HG02588 (cell line): ENCODE results near the gene ARL15.

Experiments used
- ATAC-seq: cut with Tn5 transposase; IDR thresholded peaks from one replicate; pipeline ENCODE4 v1.9.1; 2021; ENCODE audit warnings: mild to moderate bottlenecking, moderate library complexity; ENCODE audit not compliant: unreplicated experiment

The ARL15 gene

DNA sequence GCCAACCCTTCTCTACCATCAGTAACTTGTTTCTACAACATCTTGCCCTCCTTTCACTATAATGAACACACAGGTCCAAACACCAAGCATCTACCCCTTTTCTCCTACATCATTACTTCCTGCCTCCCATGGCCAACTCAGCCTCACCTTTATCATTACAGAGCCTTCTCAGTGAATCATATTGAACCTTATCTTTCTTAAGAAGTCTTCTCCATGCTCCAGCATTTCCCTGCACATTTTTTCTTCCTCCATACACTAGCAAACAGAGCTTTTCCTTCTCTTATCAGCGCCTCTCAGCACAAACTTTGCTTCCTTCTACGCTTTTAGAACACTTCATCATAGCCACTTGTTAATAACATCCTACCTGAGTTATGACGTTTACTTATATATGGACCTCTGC is 148.2 kb downstream of the ARL15 start:
- no peak for ATAC-seq

DNA sequence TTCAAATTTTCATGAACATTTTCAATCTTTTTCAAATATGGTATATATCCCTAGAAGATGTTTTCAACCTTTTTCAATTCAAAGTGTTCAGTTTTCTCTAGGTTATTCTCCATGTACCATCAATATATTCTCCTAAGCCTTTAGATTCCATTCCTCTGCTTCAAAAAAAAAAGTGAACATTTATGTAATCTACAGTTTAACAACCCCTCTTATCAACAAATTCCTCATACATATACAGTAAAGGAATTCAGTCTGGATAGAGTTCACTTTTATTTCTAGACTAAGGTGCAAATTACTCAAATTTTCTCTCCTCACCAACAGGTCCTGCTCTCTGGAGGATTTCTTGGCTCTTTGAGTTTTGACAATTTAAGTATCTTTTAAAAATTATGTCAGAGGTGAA is 150.0 kb downstream of the ARL15 start:
- ATAC-seq, result no peak

DNA sequence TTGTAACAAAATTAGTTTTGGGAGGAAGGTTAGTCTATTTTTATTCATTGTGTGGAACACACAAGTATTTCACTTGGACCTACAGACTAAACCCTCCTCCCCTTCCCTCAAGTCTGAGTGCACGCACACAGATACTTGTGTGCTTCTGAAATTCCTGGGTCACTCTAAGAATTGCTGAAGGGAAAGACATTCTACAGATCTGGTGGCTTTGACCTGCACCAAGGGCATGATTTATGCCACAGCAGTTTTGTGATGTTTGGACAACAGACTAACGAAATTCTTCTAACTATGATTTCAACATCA is 150.5 kb downstream of the ARL15 start:
- no peak for ATAC-seq

DNA sequence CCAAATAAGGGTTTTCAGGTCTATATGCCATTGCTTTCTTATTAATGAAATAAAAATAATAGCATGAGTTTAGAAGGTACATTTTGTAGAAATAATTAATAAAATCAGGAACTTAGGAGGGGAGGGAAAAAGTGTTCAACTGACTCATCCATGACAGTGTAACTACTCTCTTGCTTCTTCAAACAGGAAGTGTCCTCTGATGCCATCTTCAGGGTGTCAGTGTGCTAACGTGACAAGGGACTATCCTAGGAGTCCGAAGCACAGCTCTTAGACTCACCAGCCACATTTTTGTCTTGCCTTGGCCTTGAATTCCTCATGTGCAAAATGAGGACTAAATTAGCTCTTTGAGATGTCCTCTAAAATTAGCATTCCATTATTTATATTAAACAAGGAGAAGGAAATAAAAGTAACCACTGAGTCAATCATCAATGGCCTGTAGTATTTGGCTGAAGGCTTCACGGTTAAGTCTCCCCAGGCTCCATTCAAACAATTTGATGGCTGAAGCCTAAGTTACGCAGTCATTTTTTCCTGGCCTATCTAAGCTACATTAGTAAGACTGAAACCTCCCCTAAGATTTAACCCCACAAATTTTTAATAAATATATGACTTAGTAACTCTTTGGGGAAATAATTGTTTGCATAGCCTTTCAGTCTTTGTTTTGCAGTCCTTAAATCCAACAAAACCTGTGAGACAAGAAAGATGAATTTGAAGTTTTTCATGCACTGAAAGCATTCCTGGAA is 151.1 kb downstream of the ARL15 start:
- ATAC-seq, result no peak

DNA sequence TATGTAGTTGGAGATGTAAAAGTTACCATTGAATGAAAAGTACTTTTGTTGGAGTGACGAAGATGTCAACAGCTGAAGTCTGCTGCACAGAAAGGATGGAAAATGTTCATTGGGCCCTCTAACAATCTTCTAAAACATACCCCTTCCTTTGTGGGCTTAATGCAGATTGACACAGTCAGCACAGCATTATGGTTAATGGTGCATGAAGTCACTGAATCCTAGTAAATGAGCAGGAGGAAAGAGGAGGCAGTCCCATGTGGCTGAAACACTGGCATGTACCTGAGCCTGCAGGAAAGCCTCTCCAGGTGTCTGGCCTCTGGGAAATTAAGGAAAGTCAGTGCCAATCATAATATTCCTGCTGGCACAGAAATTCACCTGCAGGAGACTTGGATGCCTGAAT is 153.8 kb downstream of the ARL15 start:
- ATAC-seq, result no peak

DNA sequence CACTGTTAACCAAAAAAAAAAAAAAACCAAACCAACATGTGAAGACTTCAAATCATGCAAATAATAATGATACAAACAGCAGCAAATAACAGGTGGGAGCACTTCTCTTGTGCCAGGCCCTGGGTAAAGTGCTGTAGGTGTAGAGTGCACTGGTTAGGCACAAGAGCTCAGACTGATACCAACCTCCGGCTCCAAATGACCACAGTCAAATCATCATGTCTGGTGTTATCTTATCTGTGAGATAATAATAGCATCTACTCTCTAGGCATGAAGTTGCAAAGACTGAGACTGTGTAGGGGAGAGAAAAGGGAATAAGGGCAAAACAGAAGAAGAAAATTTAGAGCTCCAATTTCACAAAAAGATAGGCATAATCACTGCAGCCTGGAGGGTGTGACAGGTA is 159.5 kb downstream of the ARL15 start:
- no peak for ATAC-seq

DNA sequence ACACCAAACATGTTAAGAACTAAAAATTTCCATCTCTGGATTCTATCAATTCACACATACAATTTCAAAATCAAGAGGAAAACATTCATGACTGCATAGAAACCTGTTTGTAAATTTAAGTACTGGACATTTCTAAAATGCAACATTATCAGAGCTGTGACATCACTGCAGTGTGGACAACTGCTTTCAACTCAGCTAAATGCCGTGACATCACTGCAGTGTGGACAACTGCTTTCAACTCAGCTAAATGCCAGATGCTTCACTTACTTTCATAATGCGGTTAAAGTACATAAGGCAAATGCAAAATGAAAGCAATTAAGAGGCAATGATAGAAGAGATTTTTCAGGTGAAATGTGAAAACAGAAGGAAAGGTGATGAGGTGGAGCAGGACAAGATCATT is 161.5 kb downstream of the ARL15 start:
- no peak for ATAC-seq

DNA sequence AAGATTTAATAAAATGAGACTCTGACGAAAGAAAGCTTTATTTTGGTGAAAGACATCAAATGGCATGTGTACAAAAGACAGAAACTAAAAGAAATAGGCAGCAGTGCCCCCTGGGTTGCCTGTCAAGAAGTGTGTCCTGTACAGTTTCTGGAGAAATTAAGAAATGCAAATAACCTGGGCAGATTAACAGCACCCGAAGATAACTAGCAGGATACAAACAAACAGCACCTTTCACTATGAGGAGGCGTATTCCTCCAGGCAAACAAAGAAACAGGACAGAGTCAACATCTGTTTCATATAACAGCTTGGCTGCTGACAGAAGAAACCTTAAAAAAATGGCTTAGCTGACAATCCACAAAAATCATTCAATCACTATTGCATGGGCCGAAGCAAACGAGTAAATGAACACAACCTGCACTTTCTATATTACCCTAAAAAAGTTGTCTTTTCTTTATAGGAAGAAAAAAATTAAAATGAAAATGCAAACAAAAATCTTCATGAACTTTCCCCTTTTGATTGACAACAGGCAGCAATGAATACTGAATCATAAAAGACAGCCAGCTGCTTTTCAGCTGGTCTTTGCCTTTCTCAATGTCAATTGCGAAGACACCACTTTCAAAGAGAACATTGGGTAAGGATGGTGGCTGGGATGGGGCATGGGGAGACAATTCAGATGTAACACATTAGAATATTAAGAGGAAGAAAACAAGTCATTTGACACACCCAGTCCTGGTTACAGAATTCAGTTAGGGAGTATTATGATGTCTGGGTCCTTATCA is 162.1 kb downstream of the ARL15 start:
- ATAC-seq, result no peak

DNA sequence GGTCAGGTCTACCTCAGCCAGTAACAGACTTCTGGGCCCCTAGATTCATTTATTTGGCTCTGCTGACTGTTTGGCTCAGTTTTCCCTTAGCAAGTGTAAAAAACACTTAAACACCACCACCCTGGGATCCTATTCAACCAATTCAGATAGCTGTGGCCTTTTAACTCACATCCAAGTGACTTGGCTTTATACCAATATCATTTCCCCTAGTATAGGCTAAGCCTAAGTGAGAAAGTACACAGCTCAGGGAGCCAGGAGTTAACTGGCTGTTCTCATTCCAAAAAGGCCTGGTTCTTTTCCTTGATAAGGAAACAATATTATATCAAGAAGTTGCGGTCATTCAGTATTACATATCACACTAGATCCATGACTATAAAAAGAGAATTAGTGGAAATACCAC is 163.5 kb downstream of the ARL15 start:
- no peak for ATAC-seq

DNA sequence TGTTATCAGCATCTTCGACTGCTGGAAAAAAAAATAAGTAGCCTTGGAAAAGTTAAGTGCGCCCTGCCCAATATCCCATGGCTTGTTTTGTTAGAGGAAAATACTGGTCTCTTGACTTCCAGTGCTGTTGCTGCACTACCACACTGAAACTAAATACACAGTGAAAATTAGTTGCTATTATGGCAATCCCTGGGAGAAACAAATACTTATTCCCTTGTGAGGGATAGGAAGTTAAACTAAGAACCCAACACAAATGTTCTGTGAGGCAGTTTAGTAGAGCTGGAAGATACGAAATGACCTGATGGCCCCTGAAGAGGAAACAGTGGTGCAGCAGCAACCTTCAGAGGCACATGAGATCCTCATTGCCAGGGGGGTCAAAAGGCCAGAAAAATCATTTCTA is 164.0 kb downstream of the ARL15 start:
- ATAC-seq, result no peak

DNA sequence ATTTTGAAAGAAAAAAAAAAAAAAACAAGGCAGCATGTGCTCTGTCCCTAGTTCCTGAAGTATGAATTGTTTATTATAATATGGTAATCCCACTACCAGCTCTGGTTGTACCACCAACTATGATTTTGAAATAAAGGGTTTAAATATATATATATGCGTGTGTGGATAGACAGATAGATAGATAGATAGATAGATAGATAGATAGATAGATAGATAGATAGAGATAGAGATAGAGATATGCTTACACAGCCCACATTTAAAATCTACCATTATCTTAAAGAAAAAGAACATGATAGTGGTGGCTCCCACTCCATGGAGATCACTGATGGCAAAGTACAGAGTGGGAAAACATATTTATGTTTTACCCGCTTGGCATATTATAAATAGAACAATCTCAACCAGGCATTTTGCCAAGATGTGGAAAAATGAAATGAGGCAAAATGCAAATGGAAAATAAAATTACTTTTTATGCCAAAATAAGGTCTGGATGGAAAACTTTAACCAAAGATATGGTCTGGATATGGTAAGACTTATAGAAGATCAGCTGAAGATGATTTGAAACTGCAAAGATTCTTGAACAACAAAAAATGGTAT is 170.0 kb downstream of the ARL15 start:
- ATAC-seq, result no peak

DNA sequence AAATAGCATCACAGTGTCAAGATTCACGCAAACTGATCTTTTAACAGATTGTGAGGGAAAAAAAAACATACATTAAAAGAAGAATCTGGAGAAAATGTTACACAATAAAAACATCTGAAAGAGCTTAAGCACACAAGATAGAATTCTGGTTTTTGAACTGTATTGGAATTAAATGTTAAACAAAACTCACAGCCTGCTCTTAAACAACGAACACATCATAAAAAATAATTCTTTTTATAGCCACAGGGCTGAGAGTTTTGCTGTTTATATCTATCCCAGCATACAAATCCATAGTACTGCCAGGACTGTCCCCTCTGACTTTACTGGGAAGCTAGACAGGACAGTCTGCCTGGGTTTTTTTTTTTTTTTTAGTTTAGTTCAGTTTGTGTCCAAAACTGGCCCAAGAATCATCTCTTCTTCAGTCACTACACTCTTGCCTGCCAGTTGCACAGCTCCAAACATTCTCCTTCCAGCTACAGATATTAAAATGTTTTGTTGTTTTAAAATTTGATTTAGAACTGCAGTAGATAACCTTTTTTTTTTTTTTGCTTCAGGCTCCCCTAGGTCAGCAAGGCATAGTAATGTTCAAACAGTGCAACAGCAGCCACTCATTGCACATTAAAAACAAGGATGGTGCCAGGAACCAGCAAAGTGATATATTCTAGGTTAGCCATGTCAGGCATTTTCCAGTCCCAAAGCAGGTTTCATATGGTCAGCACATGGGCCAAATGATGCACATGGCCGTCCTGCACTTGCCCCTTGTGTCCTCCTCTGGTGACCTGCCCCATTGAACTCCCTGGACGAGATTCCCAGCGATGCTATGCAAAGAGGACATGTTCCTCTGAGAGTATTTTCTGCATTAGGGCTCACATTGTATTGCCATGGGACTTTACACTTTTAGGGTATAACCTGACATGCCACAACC is 173.6 kb downstream of the ARL15 start:
- ATAC-seq, result no peak

DNA sequence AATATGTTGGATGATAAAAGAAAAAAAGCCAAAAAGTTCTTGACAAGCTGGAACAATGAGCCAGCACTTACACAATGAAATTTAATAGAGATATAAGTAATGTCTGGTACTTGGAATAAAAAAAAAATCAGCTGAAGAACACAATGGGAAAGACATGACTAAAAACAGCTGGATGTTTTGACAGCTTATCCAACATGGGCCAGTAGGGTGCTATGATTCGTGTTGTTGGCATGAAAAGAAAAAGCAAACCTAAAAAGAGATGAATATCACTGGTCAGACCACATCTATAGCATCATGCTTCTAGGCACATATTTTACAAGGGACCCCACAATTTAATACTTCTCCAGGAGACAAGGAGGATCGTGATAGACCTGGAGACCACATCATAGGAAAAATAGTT is 175.3 kb downstream of the ARL15 start:
- no peak for ATAC-seq

DNA sequence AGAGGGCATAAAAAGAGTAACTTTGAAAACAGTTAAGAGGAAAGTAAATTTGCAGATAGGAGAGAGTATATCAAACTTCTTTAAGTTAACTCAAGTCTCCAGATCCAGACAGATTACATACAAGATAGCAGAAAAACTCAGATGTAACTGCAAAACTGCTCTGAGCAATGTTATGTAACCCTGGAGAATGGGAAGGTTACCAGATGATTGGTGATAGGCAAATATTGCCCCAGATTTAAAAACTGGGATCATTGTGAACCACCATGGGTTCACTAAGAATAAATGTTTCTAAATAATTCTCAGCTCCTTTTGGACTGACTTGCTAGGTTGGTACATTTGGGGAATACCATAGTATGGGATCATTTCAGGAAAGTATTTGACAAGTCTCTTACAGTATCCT is 176.5 kb downstream of the ARL15 start:
- ATAC-seq, result no peak

DNA sequence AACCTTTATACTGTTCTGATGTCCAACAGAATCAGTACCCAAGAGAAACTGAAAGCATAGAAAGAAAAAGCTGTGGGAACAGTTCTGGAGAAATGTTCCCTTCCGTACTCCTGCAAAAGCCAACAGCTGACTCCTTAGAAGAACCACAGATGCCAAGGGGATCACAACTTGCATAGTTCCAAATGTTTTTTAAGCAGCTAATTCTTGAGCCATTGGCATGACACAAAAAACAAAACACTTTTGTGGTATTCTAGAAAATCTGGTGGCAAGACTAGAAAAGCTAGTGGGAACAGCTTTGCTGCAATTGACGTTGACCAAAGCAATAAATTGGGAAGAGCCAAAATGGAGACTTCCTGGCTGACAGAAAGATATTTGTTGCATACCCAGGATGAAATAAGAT is 189.9 kb downstream of the ARL15 start:
- no peak for ATAC-seq

DNA sequence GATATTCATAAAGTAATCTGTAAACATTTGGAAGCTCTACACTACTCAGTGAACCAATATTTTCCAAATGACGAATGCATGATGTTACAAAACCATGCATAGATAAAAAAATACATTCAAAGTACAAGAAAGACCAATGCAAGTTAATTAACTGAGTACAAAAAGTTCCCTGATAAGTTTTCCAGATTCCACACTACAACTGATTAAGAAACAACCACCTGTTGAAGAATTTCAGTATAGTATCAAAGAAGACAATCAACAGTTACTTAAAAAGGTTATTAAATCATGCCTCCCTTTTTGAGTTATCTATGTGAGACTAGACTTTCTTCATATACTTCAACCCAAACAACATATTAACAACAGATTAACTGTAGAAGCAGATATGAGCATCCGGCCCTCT is 192.4 kb downstream of the ARL15 start:
- ATAC-seq, result no peak

DNA sequence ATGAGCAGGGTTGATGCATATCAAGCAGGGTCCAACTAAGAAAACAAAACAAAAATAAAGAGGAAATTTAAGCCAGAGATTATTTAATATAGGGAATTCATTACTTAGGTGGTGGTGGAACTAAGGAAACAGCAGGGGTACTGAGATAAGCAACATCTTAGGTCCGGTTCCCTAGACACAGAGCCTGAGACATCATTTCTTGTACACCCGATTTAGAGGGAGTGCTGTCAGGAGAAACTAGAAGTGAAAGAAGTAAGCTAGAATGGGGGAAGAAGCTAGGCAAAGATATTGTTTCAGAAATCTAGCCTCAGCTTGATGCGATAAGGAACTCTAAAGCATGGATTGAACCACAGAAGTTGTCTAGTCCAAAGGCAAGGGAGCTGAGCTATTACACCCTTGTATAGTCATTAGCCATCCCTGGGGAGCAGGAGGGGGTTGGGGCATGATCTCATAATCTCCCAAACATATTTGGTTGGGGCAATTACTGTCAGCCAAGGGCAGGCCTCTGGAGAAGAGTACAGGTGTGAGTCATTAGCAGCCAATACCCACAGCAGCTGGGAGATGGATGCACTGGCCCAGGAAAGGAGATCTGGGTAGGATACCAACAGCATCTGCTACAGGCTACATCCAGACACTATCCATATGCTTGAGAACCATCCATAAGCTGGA is 194.5 kb downstream of the ARL15 start:
- no peak for ATAC-seq

DNA sequence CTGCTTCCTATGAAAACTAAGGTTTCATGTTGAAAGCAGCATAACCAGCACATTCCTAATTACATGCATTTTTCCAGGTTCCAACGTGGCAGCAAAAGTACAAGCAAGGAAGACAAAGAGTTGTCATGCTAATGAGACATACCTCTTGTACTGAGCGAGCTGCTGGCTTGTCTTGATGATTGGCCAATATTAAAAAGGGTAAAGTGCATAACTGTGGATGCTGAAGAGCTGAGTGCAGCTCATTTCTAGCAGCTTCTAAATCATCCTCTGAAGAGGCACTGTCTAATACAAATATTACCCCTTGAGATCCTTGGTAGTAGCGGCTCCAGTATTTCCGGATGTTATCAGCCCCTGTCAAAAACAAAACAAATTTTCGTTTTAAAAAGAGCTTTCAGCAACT is 197.3 kb downstream of the ARL15 start:
- no peak for ATAC-seq

DNA sequence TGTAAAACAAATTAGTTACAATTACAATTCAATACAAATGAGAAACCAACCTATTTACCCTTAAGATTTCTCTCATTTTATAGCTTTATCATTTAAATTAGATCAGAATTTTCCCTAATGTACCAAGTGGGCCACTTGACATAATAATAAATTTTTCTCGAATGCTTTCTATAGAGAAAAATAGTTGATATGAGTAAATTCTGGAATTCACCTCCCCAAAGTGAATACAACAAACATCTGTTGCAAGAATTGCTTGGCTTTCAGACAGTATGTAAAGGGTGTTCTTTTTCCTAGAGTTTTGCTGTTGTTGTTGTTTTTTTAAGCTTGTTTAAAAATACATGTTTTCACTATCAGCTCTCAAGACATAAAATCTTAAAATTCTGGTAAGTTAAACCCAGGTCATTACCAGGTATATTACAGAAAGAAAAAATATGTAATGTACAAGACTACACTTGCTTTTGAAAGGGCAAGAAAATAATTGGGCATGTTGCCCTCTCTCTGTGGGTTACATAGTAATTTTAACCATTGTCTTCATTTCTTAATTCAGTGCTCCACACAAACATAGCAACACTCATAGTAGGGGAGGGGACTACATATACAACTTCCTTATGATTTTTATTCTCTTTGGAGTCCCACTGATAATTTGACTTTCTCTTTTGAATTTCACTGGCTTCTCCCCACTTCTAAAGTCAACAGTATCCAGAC is 200.6 kb downstream of the ARL15 start:
- ATAC-seq, result no peak

DNA sequence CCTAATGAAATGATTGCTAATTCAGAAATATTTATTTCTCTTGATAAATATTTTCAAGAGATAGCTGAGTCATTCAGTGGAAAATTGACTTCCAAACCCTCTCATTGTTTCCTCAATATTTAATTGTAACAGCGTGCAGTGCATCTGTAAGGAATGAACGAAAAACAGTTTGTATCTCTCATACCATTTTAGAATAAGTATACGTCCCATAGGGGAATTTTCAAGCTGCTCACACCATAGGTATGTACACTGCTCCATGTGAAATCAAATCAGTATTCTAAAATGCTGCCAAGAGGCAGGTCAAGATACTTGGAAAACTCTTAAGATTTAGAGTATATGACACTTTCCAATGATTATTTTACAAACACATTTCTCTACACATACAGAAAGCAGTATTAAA is 202.2 kb downstream of the ARL15 start:
- ATAC-seq, result no peak
